Cardiac atrium fibroblast (primary cell): Measurements from ENCODE around the gene NAA38. TPM values are rescaled to one million over a fixed set of nuclear protein-coding genes. Genes with fewer than 3 reads are reported as not detected.

Source experiments
- total RNA-seq: library from RNA; depleted of rRNA; stranded (reverse); fragments of >200 nt; gene quantifications from 2 replicates; pipeline ENCODE4 v1.2.3, GENCODE V29; 2015

The NAA38 gene
- 110 and 113 TPM in 2 replicates for total RNA-seq

GRCh38 chr17:7856811-7857712 is at the start of gene NAA38:
NAA38 (minus strand) TSS chr17:7857559; CDS start chr17:7857463, 96 bp downstream.

GRCh38 chr17:7888184-7888920 is 31.0 kb upstream of the NAA38 start, which contains the start of gene CHD3:
CHD3 (plus strand) TSS chr17:7888789; CDS start chr17:7889001, 212 bp downstream.

DNA sequence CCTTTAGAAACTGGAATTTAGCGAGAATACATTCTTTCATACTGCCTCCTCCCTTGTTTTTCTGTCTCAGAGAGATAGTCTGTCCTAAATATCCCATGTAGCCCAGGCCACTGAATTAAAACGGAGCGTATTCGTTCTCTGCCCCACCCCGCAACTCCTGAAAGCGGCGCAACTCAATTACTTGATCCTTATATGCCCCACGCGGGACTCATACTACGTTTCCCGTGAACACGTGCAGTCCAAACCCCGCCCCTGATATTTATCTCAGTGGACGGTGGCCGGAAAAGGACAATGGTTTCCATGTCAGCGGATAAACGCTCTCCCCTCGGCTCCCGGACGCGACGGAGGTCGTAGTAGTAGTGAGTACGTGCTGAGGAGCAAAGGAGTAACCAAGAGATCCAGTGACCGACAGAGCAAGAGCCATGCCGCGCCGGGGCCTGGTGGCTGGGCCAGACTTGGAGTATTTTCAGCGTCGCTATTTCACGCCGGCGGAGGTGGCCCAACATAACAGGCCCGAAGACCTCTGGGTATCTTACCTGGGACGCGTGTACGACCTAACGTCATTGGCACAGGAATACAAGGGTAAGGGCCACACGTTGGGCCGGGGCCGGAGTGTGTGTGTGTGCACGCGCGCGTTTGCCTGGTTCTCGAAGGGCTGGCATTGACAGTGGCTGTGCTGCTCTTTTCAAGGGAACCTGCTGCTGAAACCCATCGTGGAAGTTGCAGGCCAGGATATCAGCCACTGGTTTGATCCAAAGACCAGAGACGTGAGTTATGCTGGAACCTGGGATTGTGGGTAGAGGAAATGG is 558 bp upstream of the NAA38 start, which contains the start of gene CYB5D1:
Gene CYB5D1 (plus strand): TSS at position 291 of the 809 bp plus-strand sequence. CDS start 132 bp downstream, at position 423.

GRCh38 chr17:7854851-7855659 is 2.3 kb downstream of the NAA38 start, which contains the start of gene TMEM88:
TMEM88 (plus strand) TSS chr17:7855066; CDS start chr17:7855075, 9 bp downstream.

GRCh38 chr17:7833795-7834541 is 23.4 kb downstream of the NAA38 start, which contains the start of gene KDM6B:
KDM6B (plus strand) TSS chr17:7834217; CDS start chr17:7845555, 11,338 bp downstream.

Other genes starting within 250 kb of the NAA38 start
- gene FXR2, start 242.7 kb downstream of the NAA38 start, total RNA-seq = 32.1 and 35.6 TPM in 2 replicates
- 36.8 and 47.5 TPM in 2 replicates for gene SAT2, start 229.7 kb downstream of the NAA38 start, total RNA-seq
- gene SHBG, start 227.4 kb downstream of the NAA38 start, total RNA-seq = 1.6 TPM in 1 of 2 replicates, not detected in the other
- 2.9 TPM in 1 of 2 replicates, not detected in the other for gene ATP1B2, start 206.6 kb downstream of the NAA38 start, total RNA-seq
- gene TP53, start 170.1 kb downstream of the NAA38 start, total RNA-seq = 42.1 and 51.4 TPM in 2 replicates
- gene WRAP53, start 169.1 kb downstream of the NAA38 start, total RNA-seq = 4.7 and 7.9 TPM in 2 replicates
- gene EFNB3, start 152.4 kb downstream of the NAA38 start, total RNA-seq = 6.6 and 7.0 TPM in 2 replicates
- 2.3 and 6.3 TPM in 2 replicates for gene DNAH2, start 139.8 kb downstream of the NAA38 start, total RNA-seq
- 3.2 and 7.6 TPM in 2 replicates for gene KDM6B, start 23.3 kb downstream of the NAA38 start, total RNA-seq
- gene TMEM88, start 2.5 kb downstream of the NAA38 start, total RNA-seq = 0.72 TPM in 1 of 2 replicates, not detected in the other
- 7.6 and 8.1 TPM in 2 replicates for gene CYB5D1, start 444 bp upstream of the NAA38 start, total RNA-seq
- gene CHD3, start 31.2 kb upstream of the NAA38 start, total RNA-seq = 64.0 and 75.8 TPM in 2 replicates
- gene RNF227, start 58.7 kb upstream of the NAA38 start, total RNA-seq = 0.72 and 1.1 TPM in 2 replicates
- gene KCNAB3, start 72.3 kb upstream of the NAA38 start, total RNA-seq = 0.18 TPM in 1 of 2 replicates, not detected in the other
- gene TRAPPC1, start 74.4 kb upstream of the NAA38 start, total RNA-seq = 33.4 and 51.2 TPM in 2 replicates
- gene CNTROB, start 74.6 kb upstream of the NAA38 start, total RNA-seq = 15.0 and 24.1 TPM in 2 replicates
- gene GUCY2D, start 145.1 kb upstream of the NAA38 start, total RNA-seq = not detected in 2 replicates
- gene ALOX15B, start 181.5 kb upstream of the NAA38 start, total RNA-seq = 0.16 and 0.36 TPM in 2 replicates
- gene ALOX12B, start 230.2 kb upstream of the NAA38 start, total RNA-seq = not detected in 2 replicates